ENCODE data around the gene PLEK. TPM values are rescaled to one million over a fixed set of nuclear protein-coding genes. Genes with fewer than 3 reads are reported as not detected.
"Not testable (repeated sequence)": the region's sequence is repeated elsewhere in the genome, so short reads cannot be mapped to it uniquely, and the experiment has no call there.

Gene PLEK
- total RNA-seq, 4 donors from 2014 or later = 3.0 to 5.2 (median 4.6) TPM; not detected in 1

DNA sequence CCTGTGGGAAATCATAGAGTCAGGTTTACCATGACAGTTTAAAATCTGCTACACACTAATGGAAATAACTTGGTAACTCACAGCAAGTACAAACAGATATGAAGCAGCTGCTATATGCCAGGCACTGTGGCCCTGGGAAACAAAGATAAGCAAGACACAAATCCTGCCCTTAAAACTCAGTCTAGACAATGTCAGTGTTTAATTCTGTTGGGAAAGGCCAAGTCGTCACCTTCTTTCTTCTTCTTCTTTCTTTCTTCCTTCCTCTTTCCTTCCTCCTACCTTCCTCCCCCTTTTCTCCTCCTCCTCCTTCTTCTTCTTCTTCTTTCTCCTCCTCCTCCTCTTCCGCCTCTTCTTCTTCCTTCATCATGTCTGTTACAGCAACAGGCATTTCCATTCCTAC lies 26.8 kb downstream of the PLEK start:
- DNase-seq = no peak
- TF ChIP-seq, protein P1, sequence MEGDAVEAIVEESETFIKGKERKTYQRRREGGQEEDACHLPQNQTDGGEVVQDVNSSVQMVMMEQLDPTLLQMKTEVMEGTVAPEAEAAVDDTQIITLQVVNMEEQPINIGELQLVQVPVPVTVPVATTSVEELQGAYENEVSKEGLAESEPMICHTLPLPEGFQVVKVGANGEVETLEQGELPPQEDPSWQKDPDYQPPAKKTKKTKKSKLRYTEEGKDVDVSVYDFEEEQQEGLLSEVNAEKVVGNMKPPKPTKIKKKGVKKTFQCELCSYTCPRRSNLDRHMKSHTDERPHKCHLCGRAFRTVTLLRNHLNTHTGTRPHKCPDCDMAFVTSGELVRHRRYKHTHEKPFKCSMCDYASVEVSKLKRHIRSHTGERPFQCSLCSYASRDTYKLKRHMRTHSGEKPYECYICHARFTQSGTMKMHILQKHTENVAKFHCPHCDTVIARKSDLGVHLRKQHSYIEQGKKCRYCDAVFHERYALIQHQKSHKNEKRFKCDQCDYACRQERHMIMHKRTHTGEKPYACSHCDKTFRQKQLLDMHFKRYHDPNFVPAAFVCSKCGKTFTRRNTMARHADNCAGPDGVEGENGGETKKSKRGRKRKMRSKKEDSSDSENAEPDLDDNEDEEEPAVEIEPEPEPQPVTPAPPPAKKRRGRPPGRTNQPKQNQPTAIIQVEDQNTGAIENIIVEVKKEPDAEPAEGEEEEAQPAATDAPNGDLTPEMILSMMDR (IDR thresholded peaks at IDR 0.05) = no peak
- no peak for TF ChIP-seq POLR2AphosphoS5 (IDR thresholded peaks at IDR 0.05)
- TF ChIP-seq EP300 (IDR thresholded peaks at IDR 0.05; ENCODE audit: low read depth) = no peak
- no peak for TF ChIP-seq POLR2A (IDR thresholded peaks at IDR 0.05)
- intact Hi-C loops (cut with DNase I; ENCODE audit: low total_unique reads) (no loop called here), in situ Hi-C loops (cut with MboI; ENCODE audit: low pct_ligation_motif_present in 1 of 4, low pct_unique_long_range_greater_than_20kb in 1 of 4, low sequenced_read_pairs in 3 of 4) (no loop called here)
- Histone ChIP-seq H3K4me3 (no peak overlapping the region), H3K9me3 (no peaks in the 10 kb centered on the region), H3K27me3 (no peaks in the 10 kb centered on the region), H3K36me3 (no peaks in the 10 kb centered on the region), H3K27ac (no peak overlapping the region), H3K4me1 (peaks cover 0 to 3% (median 0%) of the 10 kb centered on the region in 4 donors)
- WGBS, 2 donors (ENCODE audit: low coverage in 1 of 2) = 71 to 74% methylated on average over 2 of the region's 2 CpGs

DNA sequence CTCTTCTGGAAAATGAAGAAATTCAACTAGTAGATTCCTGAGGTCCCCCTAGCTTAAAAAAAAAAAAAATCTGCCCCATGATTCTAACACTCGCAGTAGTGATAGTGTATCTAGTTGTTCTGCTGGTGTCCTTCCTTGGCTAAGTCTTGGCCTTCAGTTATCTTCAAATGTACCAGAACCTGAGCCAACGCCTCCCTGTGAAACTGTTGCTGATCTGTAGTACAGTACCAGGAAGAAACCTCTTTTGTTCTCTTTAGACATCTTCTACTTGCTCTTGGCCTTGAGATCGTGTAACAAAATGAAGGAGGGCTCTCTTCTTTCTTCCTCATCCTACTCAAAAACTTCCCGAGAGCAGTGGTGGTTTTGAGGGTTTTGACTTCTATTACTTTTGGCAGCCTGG lies 31.0 kb downstream of the PLEK start:
- TF ChIP-seq POLR2AphosphoS5 (IDR thresholded peaks at IDR 0.05) = no peak
- Histone ChIP-seq H3K27ac (no peak overlapping the region), H3K27me3 (no peaks in the 10 kb centered on the region), H3K36me3 (no peaks in the 10 kb centered on the region), H3K9me3 (no peaks in the 10 kb centered on the region), H3K4me1 (no peaks in the 10 kb centered on the region), H3K4me3 (no peak overlapping the region)
- intact Hi-C loops (cut with DNase I; ENCODE audit: low total_unique reads) = no loop called here
- 88 to 95% methylated on average over 3 to 4 of the region's 4 CpGs for WGBS, 2 donors (ENCODE audit: low coverage in 1 of 2)
- in situ Hi-C loops (cut with MboI; ENCODE audit: low pct_ligation_motif_present in 1 of 4, low pct_unique_long_range_greater_than_20kb in 1 of 4, low sequenced_read_pairs in 3 of 4) = no loop called here
- no peak for DNase-seq

DNA sequence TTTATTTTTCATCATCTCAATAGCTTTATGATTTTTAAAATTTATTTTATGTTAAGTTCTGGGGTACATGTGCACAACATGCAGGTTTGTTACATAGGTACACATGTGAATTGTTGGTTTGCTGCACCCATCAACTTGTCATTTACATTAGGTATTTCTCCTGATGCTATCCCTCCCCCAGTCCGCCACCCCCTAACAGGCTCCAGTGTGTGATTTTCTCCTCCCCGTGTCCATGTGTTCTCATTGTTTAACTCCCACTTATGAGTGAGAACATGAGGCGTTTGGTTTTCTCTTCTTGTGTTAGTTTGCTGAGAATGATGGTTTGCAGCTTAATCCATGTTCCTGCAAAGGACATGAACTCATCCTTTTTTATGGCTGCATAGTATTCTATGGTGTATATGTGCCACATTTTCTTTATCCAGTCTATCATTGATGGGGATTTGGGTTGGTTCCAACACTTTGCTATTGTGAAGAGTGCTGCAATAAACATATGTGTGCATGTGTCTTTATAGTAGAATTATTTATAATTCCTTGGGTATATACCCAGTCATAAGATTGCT lies 32.7 kb downstream of the PLEK start:
- intact Hi-C loops (cut with DNase I; ENCODE audit: low total_unique reads) = not testable (repeated sequence)
- 95% methylated on average over 3 of the region's 3 CpGs; no CpG with 5 or more reads in 1 of the 2 donors for WGBS, 2 donors (ENCODE audit: low coverage in 1 of 2)

DNA sequence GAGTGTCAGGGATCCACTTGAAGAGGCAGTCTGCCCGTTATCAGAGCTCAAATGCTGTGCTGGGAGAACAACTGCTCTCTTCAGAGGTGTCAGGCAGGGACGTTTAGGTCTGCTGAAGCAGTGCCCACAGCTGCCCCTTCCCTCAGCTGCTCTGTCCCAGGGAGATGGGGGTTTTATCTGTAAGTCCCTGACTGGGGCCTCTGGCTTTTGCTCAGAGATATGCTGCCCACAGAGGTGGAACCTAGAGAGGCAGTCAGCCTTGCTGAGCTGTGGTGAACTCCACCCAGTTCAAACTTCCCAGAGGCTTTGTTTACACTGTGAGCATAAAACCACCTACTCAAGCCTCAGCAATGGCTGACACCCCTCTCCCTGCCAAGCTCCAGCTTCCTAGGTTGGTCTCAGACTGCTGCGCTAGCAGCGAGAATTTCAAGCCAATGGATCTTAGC lies 38.1 kb downstream of the PLEK start:
- Histone ChIP-seq H3K27me3 (no peaks in the 10 kb centered on the region), H3K27ac (no peak overlapping the region), H3K4me1 (no peaks in the 10 kb centered on the region), H3K4me3 (no peak overlapping the region), H3K9me3 (no peaks in the 10 kb centered on the region), H3K36me3 (no peaks in the 10 kb centered on the region)
- WGBS, 2 donors (ENCODE audit: low coverage in 1 of 2) = 65 to 90% methylated on average over 2 to 4 of the region's 4 CpGs
- intact Hi-C loops (cut with DNase I; ENCODE audit: low total_unique reads) (no loop called here), in situ Hi-C loops (cut with MboI; ENCODE audit: low pct_ligation_motif_present in 1 of 4, low pct_unique_long_range_greater_than_20kb in 1 of 4, low sequenced_read_pairs in 3 of 4) (no loop called here)
- no peak for DNase-seq
- TF ChIP-seq EP300 (IDR thresholded peaks at IDR 0.05; ENCODE audit: low read depth) (no peak), POLR2AphosphoS5 (IDR thresholded peaks at IDR 0.05) (no peak), POLR2A (IDR thresholded peaks at IDR 0.05) (no peak)
- TF ChIP-seq, protein P1 (IDR thresholded peaks at IDR 0.05) = no peak

More for the DNA sequence above, 32.7 kb downstream of the PLEK start:
- H3K27me3 ChIP-seq; H3K36me3 ChIP-seq; DNase-seq; in situ Hi-C loops (cut with MboI; ENCODE audit: low pct_ligation_motif_present in 1 of 4, low pct_unique_long_range_greater_than_20kb in 1 of 4, low sequenced_read_pairs in 3 of 4); H3K4me1 ChIP-seq; H3K9me3 ChIP-seq; H3K27ac ChIP-seq; H3K4me3 ChIP-seq: not testable (repeated sequence)

DNA sequence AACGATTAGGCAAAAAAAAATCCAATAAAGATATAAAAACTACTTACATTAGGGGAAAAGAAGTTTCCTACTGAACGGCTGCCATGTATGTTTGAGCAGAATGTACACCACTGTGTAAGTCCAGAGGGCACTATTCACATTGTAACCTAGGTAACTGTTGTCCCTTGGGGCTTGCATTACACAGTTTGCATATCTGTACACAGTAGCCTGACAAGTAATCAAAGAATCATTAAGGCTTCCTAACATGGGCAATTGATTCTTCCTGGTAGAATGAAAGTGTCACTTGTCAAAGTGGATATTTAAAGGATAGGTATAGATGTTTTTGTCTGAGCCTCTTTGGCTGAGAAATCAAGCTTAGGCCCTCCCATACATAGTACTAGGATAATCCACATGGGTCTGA lies 39.1 kb downstream of the PLEK start:
- no peak overlapping the region for H3K27ac ChIP-seq
- TF ChIP-seq, protein P1 (IDR thresholded peaks at IDR 0.05) = no peak
- TF ChIP-seq POLR2AphosphoS5 (IDR thresholded peaks at IDR 0.05) (no peak), EP300 (IDR thresholded peaks at IDR 0.05; ENCODE audit: low read depth) (no peak), POLR2A (IDR thresholded peaks at IDR 0.05) (no peak)

More for the DNA sequence above, 39.1 kb downstream of the PLEK start:
- WGBS, 2 donors (ENCODE audit: low coverage in 1 of 2) = 47 to 57% methylated on average over 2 of the region's 2 CpGs
- intact Hi-C loops (cut with DNase I; ENCODE audit: low total_unique reads) (no loop called here), in situ Hi-C loops (cut with MboI; ENCODE audit: low pct_ligation_motif_present in 1 of 4, low pct_unique_long_range_greater_than_20kb in 1 of 4, low sequenced_read_pairs in 3 of 4) (no loop called here)
- Histone ChIP-seq H3K4me3 (no peak overlapping the region), H3K36me3 (no peaks in the 10 kb centered on the region), H3K27me3 (no peaks in the 10 kb centered on the region), H3K9me3 (no peaks in the 10 kb centered on the region), H3K4me1 (no peaks in the 10 kb centered on the region)
- no peak for DNase-seq

Measured in transverse colon (tissue), 4 donors.